Measurements from ENCODE around the gene KIF12.

The KIF12 gene

DNA sequence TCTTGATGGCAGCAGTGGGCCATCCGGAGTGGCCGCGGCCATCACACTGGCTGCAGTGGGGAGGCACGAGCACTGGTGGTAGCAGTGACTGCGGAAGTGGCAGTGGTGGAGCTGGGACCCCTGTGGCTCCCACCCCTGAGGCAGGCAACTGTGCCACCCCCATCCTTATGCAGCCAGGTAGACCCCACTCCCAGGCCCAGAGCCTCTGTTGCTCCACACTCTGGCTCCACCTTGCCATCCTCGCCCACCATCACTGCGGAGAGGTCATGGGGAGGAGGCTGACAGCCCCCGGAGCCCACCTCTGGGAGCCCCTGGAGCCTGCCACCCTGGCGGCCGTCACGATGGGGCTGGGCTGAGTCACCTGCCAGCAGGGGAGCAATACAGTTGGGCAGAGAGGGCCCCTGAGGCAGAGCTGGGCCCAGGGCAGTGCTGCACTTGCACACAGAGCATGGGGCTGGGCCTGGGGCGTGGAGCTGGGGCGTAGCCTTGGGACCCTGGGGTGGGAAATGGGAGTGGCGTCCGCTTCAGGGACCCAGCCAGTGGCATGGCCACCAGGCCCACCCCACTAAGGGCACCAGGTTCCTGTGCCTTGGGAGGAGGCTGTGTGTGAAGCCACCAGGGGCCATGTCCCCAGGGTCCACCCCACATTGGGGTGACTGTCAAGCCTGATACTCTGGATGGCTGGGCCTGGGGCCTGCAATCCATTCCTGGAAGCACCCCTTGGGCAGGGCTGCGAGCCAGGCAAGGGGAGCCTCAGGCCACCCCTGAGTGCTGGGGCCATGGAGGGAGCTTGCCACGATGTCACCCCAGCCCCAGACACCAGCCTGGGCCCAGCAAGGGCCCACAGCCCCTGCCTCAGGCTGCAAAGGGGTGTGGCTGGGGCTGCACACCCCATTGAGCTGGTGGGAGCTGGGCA is 28.6 kb downstream of the KIF12 start:
- DNase-seq: no peak

- no peak for DNase-seq
These were observed 29.5 kb downstream of the KIF12 start for GRCh38 chr9:114069476-114070187.

DNA sequence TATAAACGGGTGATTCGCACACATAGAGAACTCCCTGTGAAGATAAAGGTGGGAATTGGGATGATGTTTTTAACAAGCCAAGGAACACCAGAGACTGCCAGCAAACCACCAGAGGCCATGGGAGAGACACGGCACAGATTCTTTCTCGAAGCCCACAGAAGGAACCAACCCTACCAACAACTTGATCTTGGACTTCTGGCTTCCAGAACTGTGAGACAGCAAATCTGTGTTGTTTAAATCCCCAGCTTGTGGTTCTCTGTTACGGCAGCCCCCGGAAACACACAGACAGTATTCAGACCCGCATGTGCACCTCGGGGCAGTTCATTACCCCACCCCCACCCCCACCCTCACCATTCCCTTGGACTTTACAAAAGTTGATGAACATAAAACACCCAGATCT is 33.8 kb downstream of the KIF12 start:
- DNase-seq: no peak

- DNase-seq: no peak
These were observed 37.1 kb downstream of the KIF12 start for GRCh38 chr9:114061830-114062474.

DNA sequence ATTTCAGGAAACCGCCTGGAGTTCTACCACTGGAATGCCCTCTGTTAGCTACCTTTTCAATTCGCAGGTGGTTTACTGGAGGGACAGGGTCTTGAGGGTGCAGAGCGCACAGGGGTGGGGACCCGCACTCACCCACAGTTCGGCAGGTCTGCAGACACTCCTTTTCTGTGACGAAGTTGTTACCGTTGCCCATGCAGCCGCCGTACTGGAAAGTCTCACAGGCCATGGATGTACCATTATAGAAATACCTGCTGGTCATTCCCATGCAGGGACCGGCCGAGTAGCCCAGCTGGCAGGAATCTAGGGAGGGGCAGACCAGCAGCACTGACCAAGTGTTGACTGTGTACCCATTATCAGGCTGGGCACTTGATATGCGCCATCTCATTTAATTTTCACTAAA is 37.8 kb downstream of the KIF12 start:
- no peak for DNase-seq

DNA sequence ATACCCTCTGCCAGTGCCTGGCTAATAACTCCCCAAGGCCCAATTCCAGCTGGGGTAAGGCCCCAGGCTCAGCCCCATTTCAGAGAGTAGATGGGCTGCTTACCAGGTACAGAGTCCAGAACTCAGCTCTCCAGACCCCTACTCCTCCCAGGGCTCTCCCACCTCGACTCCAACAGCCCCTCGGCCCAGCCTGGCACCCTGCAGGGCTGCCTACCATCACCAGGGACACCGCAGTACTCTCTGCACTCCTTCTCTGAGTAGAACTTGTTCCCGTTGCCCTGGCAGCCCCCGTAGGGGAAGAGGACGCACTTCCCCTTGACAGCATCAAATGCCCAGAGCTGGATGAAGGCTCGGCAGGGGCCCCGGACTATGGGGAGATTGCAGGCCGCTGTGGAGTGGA is 38.4 kb downstream of the KIF12 start:
- DNase-seq: no peak

GRCh38 chr9:114060070-114060469 is 39.0 kb downstream of the KIF12 start:
- DNase-seq: no peak

GRCh38 chr9:114059047-114059803 is 39.9 kb downstream of the KIF12 start:
- DNase-seq: peak in 8 of 58 donors; percentile 6 to 31 (median 12)

DNA sequence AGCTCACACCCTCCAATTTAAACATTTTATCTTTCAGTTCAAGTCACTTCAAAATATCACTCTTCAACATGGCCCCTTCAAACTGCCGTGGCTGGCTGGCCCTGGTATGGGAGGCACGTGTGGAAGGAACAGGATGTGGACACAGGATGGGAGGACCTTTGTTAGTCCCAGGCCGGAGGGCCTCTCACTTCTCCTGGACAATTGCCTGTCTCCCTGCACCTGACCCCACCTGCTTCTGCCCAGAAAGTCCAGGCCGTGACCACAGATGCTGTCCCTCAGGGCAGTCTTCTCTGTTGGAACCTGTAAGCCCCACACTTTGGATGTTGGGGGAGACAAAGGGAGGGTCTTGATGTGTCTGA is 40.4 kb downstream of the KIF12 start:
- DNase-seq: no peak

DNA sequence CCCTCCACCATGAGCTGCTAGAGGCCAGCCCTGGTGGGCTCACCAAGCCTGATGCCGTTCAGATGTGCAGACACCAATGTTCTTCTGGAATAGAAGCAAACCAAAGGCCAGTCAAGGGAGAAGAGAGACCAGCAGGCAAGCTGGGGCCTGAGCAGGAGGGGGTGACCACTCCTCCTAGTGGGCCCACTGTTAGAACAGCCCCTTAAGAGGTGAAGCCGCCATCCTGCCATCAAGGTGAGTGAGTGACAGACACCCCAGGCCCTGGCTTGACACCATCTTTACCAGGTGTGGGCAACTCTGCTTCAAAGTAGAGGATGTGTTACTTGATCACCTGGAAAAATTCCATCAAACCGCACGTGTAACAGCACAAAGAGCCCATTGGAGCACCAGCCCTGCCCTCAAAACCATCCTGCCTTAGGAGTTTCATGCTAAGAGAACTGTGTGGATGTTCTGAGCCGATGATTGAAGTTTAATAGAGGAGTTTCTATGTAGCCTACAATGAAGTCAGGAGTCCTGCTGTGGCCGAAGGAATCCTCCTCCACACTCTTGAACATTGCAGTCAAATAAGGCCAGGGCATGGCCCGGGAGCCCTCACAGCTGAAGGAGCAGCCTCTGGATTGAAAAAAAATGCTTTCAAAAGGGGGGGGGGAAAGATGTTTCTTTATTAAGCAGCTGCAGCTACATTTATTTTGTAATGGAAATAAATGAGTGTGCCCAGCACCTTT is 41.8 kb downstream of the KIF12 start:
- no peak for DNase-seq

GRCh38 chr9:114056527-114056926 is 42.6 kb downstream of the KIF12 start:
- no peak for DNase-seq

DNA sequence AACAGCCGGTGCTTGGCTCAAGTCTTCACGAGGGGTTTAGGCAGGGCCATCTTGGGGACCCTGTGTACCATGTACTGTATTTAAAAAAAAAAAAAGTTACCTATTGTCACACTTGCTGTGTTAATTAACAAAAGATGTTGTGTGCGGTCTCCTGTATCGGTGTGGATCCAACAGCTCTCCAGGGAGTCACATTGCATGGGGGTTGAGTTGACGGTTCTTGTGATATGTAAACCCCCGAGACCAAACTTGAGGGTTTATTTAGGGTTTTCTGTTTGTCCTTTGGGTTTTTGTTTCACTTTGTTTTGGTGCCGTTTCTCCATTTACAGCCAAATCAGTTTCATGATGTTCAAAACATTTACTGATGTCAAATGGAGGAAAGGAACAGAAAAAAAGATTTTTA is 43.2 kb downstream of the KIF12 start:
- no peak for DNase-seq

DNA sequence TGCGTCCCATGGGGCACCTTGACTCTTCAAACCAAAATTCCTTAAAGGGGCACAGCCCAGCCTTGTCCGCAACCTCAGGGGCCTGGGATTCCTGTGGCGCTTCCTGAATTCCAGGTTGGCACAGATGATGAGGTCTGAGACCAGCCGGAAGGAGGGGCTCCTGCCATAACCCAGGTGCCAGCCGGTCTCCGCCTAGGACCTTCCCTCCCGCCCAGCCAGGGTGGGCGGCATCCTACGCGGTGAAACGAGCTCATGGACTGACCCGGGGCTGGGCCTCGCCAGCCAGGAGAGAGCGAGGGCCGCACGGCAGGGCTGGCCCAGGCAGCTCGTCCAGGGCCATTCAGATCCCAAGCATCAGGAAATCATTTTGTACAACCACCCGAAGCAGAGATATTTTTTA is 44.0 kb downstream of the KIF12 start:
- DNase-seq: no peak

GRCh38 chr9:114054191-114054690 is 44.9 kb downstream of the KIF12 start:
- DNase-seq: no peak

DNA sequence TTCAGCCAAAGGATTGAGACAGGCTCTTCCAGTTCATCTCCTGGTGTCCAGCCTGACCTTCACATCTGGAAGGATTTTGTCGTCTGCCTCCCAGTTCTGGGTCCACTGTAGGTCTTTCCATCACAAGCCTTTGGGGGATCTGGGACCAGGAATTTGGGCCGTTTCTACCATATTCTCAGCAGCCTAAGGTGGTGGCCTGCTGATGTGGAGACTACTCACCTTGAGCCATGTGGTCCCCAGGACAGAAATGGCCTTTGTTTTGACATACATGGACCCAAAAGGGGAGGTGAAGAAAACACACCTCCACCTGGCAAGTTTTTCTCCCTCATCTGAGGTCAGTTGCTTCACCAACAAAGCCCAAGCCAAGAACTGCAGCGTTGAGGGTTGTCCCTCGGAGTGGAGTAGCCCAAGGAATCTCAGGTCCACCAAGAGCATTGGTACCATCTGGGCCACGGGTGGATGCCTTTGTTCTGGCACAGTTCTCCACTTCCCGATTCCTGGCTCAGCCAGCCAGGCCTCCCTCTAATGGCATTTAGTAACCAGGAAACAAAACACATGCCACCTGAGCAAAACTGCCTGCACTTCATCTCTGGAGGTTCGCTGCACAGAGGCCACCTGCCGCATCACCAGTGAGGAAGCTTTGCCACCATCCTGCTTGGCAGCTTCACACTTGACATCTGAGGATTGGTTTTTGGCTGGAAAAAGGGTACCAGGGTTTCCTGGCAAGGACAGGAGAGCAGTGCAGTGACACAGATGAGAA is 45.7 kb downstream of the KIF12 start:
- no peak for DNase-seq

DNA sequence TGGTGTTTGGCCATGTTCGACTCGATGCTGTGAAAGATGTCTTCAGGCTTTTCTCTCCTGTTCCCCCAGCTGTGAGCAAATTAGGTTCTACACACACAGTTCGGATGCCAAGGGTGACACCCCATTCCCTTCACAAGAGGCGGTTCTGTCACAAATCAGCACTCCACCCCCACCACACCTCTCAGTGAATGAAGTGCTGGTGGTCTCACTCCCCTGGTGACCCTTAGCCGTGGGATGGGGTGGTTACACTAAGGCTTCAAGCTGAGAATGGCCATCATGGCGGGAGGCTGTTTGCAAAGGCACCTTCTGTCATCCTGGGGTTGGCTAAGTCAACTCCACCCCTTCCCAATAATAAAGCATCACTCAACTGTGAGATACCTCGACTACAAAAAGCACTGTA is 47.4 kb downstream of the KIF12 start:
- no peak for DNase-seq

DNA sequence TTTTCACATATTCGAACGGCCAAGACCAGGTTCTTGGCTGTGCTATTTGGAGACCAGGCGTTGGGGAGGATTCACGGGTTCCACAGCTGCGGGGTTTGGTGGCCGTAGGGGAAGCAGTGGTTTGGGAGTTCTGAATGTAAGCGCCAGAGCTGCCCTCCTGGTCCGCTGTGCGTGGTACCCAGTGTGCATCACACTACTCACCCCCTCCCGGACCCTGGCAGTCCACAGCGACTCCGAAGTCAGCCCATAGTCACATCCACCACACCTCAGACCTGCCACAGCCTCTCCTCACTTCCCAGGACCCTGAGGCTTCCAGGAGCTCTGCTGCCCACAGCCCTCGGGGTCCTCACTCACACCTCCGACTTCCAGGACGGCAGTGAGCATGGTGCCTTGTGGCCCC is 47.8 kb downstream of the KIF12 start:
- no peak for DNase-seq

GRCh38 chr9:114050646-114051045 is 48.4 kb downstream of the KIF12 start:
- no peak for DNase-seq

GRCh38 chr9:114050226-114050568 is 48.9 kb downstream of the KIF12 start:
- no peak for DNase-seq

Data from anterior cingulate cortex (tissue), 58 donors.